HepG2 (cell line): Measurements from ENCODE around the gene MIA. TPM values are rescaled to one million over a fixed set of nuclear protein-coding genes. Genes with fewer than 3 reads are reported as not detected.
"Not testable (repeated sequence)": the region's sequence is repeated elsewhere in the genome, so short reads cannot be mapped to it uniquely, and the experiment has no call there.

ENCODE experiments used
- ATAC-seq: fragments of 200-7000 bp; cut with Tn5 transposase; 3 replicates; pipeline ENCODE4 v1.9.1; 2020; ENCODE audit warnings: mild to moderate bottlenecking, moderate library complexity
- BruUV-seq: library from RNA; stranded (reverse); fragments of 400-500 nt; replicated peaks from 2 replicates; lab custom pipeline; 2021; lab: Mats Ljungman, UMichigan
- CTCF ChIA-PET: fragments of 300-600 bp; formaldehyde crosslinking; extraction: SDS; loops from one replicate; lab custom pipeline; 2021; ENCODE audit warnings: low total read pairs, inconsistent platforms, low intra/inter-chr PET ratio; lab: Yijun Ruan, JAX
- POLR2A ChIA-PET: fragments of 350-600 bp; sonication (Branson Sonifier 250); formaldehyde crosslinking; loops from one replicate; lab custom pipeline; 2020; ENCODE audit warnings: antibody characterized with exemption, inconsistent platforms; lab: Yijun Ruan, JAX
- DNase-seq: peaks from one replicate; pipeline ENCODE4 v3.0.0-alpha.2; 2015; ENCODE audit warnings: low spot score
- FAIRE-seq: peaks from 3 replicates; lab custom pipeline; 2011; peaks lifted over from hg19 to GRCh38; lab: Jason Lieb, UNC
- H2AFZ ChIP-seq: one replicate; pipeline ENCODE4 v1.6.1; 2011; ENCODE audit warnings: low read length, inconsistent platforms
- H3K27ac ChIP-seq: fragments of 300-600 bp; 3 replicates; pipeline ENCODE4 v1.8.0; 2011; ENCODE audit warnings: mixed run types, mild to moderate bottlenecking, mixed read lengths, low read length, inconsistent platforms; ENCODE audit not compliant: insufficient read depth; ENCODE audit errors: extremely low read length
- H3K27me3 ChIP-seq, 2 experiments: fragments of 200-600 bp in 1 of 2; 2 replicates in 1 of 2; 3 replicates in 1 of 2; pipeline versions ENCODE4 v1.6.0 to v1.8.0; 2011; ENCODE audit warnings: low read length in 2 of 2, mild to moderate bottlenecking in 2 of 2, moderate library complexity in 2 of 2, inconsistent platforms in 1 of 2; ENCODE audit not compliant: insufficient read depth in 2 of 2, control insufficient read depth in 1 of 2
- H3K36me3 ChIP-seq, 2 experiments: fragments of 200-600 bp in 1 of 2; replicated peaks in 1 of 2; 2 replicates in 1 of 2; 3 replicates in 1 of 2; pipeline versions ENCODE4 v1.5.1 to v1.8.0; 2011; ENCODE audit warnings: low read length in 2 of 2, inconsistent platforms in 1 of 2; ENCODE audit not compliant: insufficient read depth in 2 of 2, control insufficient read depth in 1 of 2
- H3K4me1 ChIP-seq: 2 replicates; pipeline ENCODE4 v1.5.1; 2012; ENCODE audit warnings: low read length, inconsistent platforms; ENCODE audit not compliant: insufficient read depth
- H3K4me2 ChIP-seq: 2 replicates; pipeline ENCODE4 v1.6.0; 2011; ENCODE audit warnings: low read depth, low read length, inconsistent platforms
- H3K4me3 ChIP-seq, 3 experiments: fragments of 200-600 bp in 1 of 3; sonication (generic), shearing (Covaris generic) in 1 of 3; replicated peaks in 1 of 3; 2 replicates each; pipeline ENCODE4 v1.5.1; 2011 to 2016; ENCODE audit warnings: low read length in 3 of 3, inconsistent platforms in 2 of 3, low read depth in 2 of 3, mild to moderate bottlenecking in 2 of 3, control low read depth in 1 of 3, mixed read lengths in 1 of 3; ENCODE audit not compliant: insufficient read depth in 1 of 3
- H3K79me2 ChIP-seq: one replicate; pipeline ENCODE4 v1.6.1; 2011; ENCODE audit warnings: low read length, inconsistent platforms; ENCODE audit not compliant: insufficient read depth
- H3K9ac ChIP-seq: 2 replicates; pipeline ENCODE4 v1.6.0; 2011; ENCODE audit warnings: mild to moderate bottlenecking, low read depth, low read length, inconsistent platforms; ENCODE audit not compliant: insufficient read depth
- H3K9me3 ChIP-seq: 2 replicates; pipeline ENCODE4 v1.5.1; 2012; ENCODE audit warnings: mild to moderate bottlenecking, low read length
- H4K20me1 ChIP-seq: 2 replicates; pipeline ENCODE4 v1.6.0; 2011; ENCODE audit warnings: inconsistent platforms, mild to moderate bottlenecking, low read length, moderate library complexity; ENCODE audit not compliant: insufficient read depth
- AKAP8 ChIP-seq: sonication (generic); formaldehyde crosslinking; IDR thresholded peaks from 2 replicates; pipeline ENCODE4 v1.5.1; 2020; ENCODE audit warnings: mild to moderate bottlenecking, missing genetic modification reagents
- NFATC3 ChIP-seq: sonication (generic); formaldehyde crosslinking; IDR thresholded peaks from 2 replicates; pipeline ENCODE4 v1.5.1; 2020; ENCODE audit warnings: mild to moderate bottlenecking, missing genetic modification reagents
- RAD21 ChIP-seq: fragments of 450-650 bp; formaldehyde crosslinking; IDR thresholded peaks from 2 replicates; pipeline ENCODE4 v1.5.0; 2020; ENCODE audit warnings: mild to moderate bottlenecking
- SIX1 ChIP-seq: sonication (generic); formaldehyde crosslinking; IDR thresholded peaks from 2 replicates; pipeline ENCODE4 v1.4.0; 2020; ENCODE audit warnings: missing genetic modification reagents, borderline replicate concordance
- ZC3H13 ChIP-seq: sonication (generic); formaldehyde crosslinking; IDR thresholded peaks from 2 replicates; pipeline ENCODE4 v1.8.1; 2023; ENCODE audit warnings: mild to moderate bottlenecking, missing genetic modification reagents, moderate library complexity
- ZNF484 ChIP-seq: sonication (generic); formaldehyde crosslinking; IDR thresholded peaks from 2 replicates; pipeline ENCODE4 v1.5.1; 2020; ENCODE audit warnings: mild to moderate bottlenecking, low read depth, missing genetic modification reagents, borderline replicate concordance
- ZSCAN12 ChIP-seq: sonication (generic); formaldehyde crosslinking; IDR thresholded peaks from 2 replicates; pipeline ENCODE4 v1.9.0; 2021; ENCODE audit warnings: mild to moderate bottlenecking, missing genetic modification reagents
- WGBS: methylation state at CpG from one replicate; pipeline ENCODE4 v1.1.6; 2017; ENCODE audit warnings: low lambda C conversion rate; 5-methylcytosine and 5-hydroxymethylcytosine counted together
- in situ Hi-C: cut with HindIII; loops from 2 replicates; pipeline ENCODE4 v1.10.0; 2017; ENCODE audit warnings: low pct_unique_long_range_greater_than_20kb; ENCODE audit not compliant: extremely low pct_ligation_motif_present
- intact Hi-C: fragments of 100-400 bp; cut with micrococcal nuclease; formaldehyde crosslinking; loops from one replicate; pipeline ENCODE4 v1.10.0; 2022; ENCODE audit not compliant: unreplicated experiment
- polyA plus RNA-seq, 8 experiments: library from polyadenylated mRNA; depleted of rRNA in 3 of 8; stranded (reverse) in 7 of 8; unstranded in 1 of 8; fragments of >200 nt; fragmentation: Illumina TruSeq in 4 of 8; extraction: Trizol in 4 of 8; gene quantifications; 2 replicates each; pipeline versions ENCODE4 v1.2.1 to v1.2.3, GENCODE V29; 2011 to 2016; ENCODE audit warnings: low read depth in 4 of 8, missing spikeins in 1 of 8, mixed read lengths in 1 of 8; ENCODE audit not compliant: insufficient read depth in 1 of 8
- total RNA-seq, 5 experiments: library from RNA; depleted of rRNA; stranded (reverse); fragments of >200 nt; fragmentation: Illumina TruSeq; extraction: Trizol; gene quantifications; 2 replicates each; pipeline ENCODE4 v1.2.3, GENCODE V29; 2016; ENCODE audit warnings: low read depth in 1 of 5
- TF ChIP-seq, protein P1 (sequence below): sonication (generic); formaldehyde crosslinking; IDR thresholded peaks from 2 replicates; pipeline ENCODE4 v1.4.0; 2020; ENCODE audit warnings: mild to moderate bottlenecking, missing genetic modification reagents
- TF ChIP-seq, protein P2 (sequence below): IDR thresholded peaks from 2 replicates; pipeline ENCODE4 v1.6.1; 2012; ENCODE audit warnings: low read depth, low read length, improper control_type of control experiment
- TF ChIP-seq, protein P3 (sequence below): sonication (generic); formaldehyde crosslinking; IDR thresholded peaks from 2 replicates; pipeline ENCODE4 v1.5.0; 2020; ENCODE audit warnings: missing genetic modification reagents

Gene MIA
- total and polyA plus RNA-seq, 2 of the 13 experiments (the other 11 are each of a cell fraction or from before 2014, with no cell fraction given): 0.61 TPM; not detected in 1

DNA sequence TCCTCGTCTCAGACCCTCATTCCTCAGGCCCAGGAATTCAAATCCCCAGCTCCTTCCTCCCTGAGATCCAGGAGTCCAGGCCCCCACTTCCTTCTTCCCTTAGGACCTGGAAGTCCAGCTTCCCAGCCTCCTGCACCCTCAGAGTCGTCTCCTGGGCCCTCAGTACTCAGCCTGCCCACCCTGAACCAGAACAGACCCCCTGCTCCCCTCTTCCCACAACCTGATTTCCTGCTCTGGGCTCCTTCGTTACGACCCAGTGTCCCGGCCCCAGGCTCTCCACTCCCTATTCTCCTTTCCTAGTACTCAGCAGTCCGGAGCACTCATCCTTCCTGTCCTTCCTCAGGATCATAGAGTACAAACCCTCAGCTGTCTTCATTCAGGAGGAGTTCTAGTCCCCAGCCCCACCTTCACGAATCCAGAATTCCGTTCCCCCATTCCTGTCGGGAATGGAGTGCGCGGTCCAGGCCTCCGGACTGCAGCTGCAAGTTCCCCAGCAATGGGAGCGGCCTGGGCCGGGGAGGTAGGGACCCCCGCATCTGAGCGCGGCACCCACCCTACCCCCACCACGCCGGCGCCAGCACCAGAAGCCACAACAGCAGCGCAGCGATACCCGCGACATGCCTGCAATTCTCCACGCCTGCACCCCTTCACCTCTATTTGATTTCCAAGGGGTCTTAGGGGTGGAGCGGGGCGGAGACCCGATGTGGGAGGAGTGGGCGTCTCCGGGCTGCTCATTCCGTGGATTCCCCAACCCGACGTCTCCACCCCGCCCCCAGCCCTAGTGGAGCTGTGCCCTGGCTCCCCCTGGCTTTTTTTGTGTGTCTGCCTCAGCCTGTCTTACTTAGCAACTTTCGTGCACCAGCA, 36.4 kb downstream of the MIA start:
- DNase-seq (no peak), ATAC-seq (no peak), FAIRE-seq (no peak)
- no peaks in the 10 kb centered on the region; the same call in 1 of the 2 replicates for H3K4me1 ChIP-seq
- no peak overlapping the region for H2AFZ ChIP-seq
- no peak overlapping the region for H3K4me3 ChIP-seq
- intact Hi-C loops: no loop called here
- BruUV-seq: no TSS peak
- no peaks in the 10 kb centered on the region for H3K79me2 ChIP-seq
- no peaks in the 10 kb centered on the region for H3K27me3 ChIP-seq
- CTCF ChIA-PET: no interaction called here
- no peaks in the 10 kb centered on the region for H3K9me3 ChIP-seq
- 90% methylated on average over 35 of the region's 35 CpGs for WGBS
- peaks cover 8% of the 10 kb centered on the region; the same call in 1 of the 2 replicates for H4K20me1 ChIP-seq
- H3K27ac ChIP-seq: no peak overlapping the region
- POLR2A ChIA-PET: no interaction called here
- H3K4me2 ChIP-seq: no peak overlapping the region
- H3K36me3 ChIP-seq: peaks cover 12 to 20% of the 10 kb centered on the region in 2 experiments; a peak in 4 of 5 replicates
- TF ChIP-seq ZNF484 (CRISPR knock-in tag) (no peak), NFATC3 (no peak), RAD21 (no peak), ZSCAN12 (CRISPR knock-in tag) (no peak), ZC3H13 (CRISPR knock-in tag) (no peak), SIX1 (CRISPR knock-in tag) (no peak), AKAP8 (CRISPR knock-in tag) (no peak)
- TF ChIP-seq, protein P1, sequence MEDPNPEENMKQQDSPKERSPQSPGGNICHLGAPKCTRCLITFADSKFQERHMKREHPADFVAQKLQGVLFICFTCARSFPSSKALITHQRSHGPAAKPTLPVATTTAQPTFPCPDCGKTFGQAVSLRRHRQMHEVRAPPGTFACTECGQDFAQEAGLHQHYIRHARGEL (CRISPR knock-in tag): no peak
- TF ChIP-seq, protein P2, sequence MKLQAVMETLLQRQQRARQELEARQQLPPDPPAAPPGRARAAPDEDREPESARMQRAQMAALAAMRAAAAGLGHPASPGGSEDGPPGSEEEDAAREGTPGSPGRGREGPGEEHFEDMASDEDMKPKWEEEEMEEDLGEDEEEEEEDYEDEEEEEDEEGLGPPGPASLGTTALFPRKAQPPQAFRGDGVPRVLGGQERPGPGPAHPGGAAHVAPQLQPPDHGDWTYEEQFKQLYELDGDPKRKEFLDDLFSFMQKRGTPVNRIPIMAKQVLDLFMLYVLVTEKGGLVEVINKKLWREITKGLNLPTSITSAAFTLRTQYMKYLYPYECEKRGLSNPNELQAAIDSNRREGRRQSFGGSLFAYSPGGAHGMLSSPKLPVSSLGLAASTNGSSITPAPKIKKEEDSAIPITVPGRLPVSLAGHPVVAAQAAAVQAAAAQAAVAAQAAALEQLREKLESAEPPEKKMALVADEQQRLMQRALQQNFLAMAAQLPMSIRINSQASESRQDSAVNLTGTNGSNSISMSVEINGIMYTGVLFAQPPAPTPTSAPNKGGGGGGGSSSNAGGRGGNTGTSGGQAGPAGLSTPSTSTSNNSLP: no peak
- TF ChIP-seq, protein P3, sequence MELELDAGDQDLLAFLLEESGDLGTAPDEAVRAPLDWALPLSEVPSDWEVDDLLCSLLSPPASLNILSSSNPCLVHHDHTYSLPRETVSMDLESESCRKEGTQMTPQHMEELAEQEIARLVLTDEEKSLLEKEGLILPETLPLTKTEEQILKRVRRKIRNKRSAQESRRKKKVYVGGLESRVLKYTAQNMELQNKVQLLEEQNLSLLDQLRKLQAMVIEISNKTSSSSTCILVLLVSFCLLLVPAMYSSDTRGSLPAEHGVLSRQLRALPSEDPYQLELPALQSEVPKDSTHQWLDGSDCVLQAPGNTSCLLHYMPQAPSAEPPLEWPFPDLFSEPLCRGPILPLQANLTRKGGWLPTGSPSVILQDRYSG (CRISPR knock-in tag): no peak
- in situ Hi-C loops: loop anchor here (10.0 kb wide), 1 partner anchor 323 kb away; no protein-coding TSS in a partner anchor
- H3K9ac ChIP-seq: no peak overlapping the region

DNA sequence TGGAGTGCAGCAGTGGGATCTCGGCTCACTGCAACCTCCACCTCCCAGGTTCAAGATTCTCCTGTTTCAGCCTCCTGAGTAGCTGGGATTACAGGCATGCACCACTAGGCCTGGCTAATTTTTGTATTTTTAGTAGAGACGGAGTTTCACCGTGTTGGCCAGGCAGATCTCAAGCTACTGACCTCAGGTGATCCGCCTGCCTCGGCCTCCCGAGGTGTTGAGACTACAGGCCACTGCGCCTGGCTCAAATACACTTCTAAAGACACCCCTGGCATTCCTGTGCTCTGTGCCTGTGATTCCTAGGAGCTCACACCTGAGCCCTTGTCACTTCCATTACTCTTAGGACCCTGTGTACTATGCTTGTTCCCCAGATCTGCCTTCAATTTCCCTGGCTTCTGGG, 37.2 kb downstream of the MIA start:
- ATAC-seq, H3K4me1 ChIP-seq, H3K9me3 ChIP-seq, FAIRE-seq, H3K4me3 ChIP-seq, DNase-seq, BruUV-seq, H3K27me3 ChIP-seq, H3K4me2 ChIP-seq, H2AFZ ChIP-seq, CTCF ChIA-PET, POLR2A ChIA-PET, H3K27ac ChIP-seq, H3K79me2 ChIP-seq, H4K20me1 ChIP-seq, H3K9ac ChIP-seq, intact Hi-C loops: not testable (repeated sequence)
- in situ Hi-C loops: loop anchor here (10.0 kb wide), 1 partner anchor 322 kb away; no protein-coding TSS in a partner anchor
- peaks cover 12 to 16% of the 10 kb centered on the region in 2 experiments; a peak in 4 of 5 replicates for H3K36me3 ChIP-seq
- 88% methylated on average over 7 of the region's 7 CpGs for WGBS
